SIG-M5 treated with dmso at 0.1 percent for 504 hours (cell line): Measurements from ENCODE around the gene PRR7.
A peak's percentile ranks its signal among the peaks of the same experiment; 100 is the strongest.
"Not testable (repeated sequence)": the region's sequence is repeated elsewhere in the genome, so short reads cannot be mapped to it uniquely, and the experiment has no call there.

Experiments used
- DNase-seq: peaks from one replicate; lab custom pipeline; 2025; ENCODE audit not compliant: unreplicated experiment; lab: John Stamatoyannopoulos, UW

PRR7 gene

GRCh38 chr5:177446200-177447065 is at the start of gene PRR7:
PRR7 (plus strand) TSS chr5:177446814; CDS start chr5:177455068, 8,254 bp downstream.
- peak; percentile 70 for DNase-seq

- no peak for DNase-seq
Observed at GRCh38 chr5:177397875-177398390, 48.7 kb upstream of the PRR7 start.

- no peak for DNase-seq
Observed at GRCh38 chr5:177399997-177400868, 46.4 kb upstream of the PRR7 start, which contains the start of gene PFN3. PFN3 (minus strand) TSS chr5:177400661; CDS start chr5:177400576, 85 bp downstream.

GRCh38 chr5:177402271-177403043 is 44.2 kb upstream of the PRR7 start:
- peak; percentile 52 for DNase-seq

- peak; percentile 7 for DNase-seq
Observed at GRCh38 chr5:177403102-177403791, 43.4 kb upstream of the PRR7 start.

GRCh38 chr5:177403792-177404640 is 42.6 kb upstream of the PRR7 start:
- DNase-seq = peak; percentile 77

- DNase-seq = no peak
Observed at GRCh38 chr5:177404641-177405179, 41.9 kb upstream of the PRR7 start.

GRCh38 chr5:177405312-177405711 is 41.3 kb upstream of the PRR7 start:
- DNase-seq = no peak

GRCh38 chr5:177405805-177406204 is 40.8 kb upstream of the PRR7 start:
- peak; percentile 79 for DNase-seq

GRCh38 chr5:177409043-177409801 is 37.4 kb upstream of the PRR7 start, which contains the start of gene F12:
F12 (minus strand) TSS chr5:177409564; CDS start chr5:177409527, 37 bp downstream.
- DNase-seq = no peak

- peak; percentile 23 for DNase-seq
Observed at GRCh38 chr5:177410575-177410974, 36.0 kb upstream of the PRR7 start.

- no peak for DNase-seq
Observed at GRCh38 chr5:177412603-177413233, 33.9 kb upstream of the PRR7 start.

GRCh38 chr5:177414481-177414880 is 32.1 kb upstream of the PRR7 start:
- no peak for DNase-seq

GRCh38 chr5:177417081-177417480 is 29.5 kb upstream of the PRR7 start:
- DNase-seq = not testable (repeated sequence)

GRCh38 chr5:177419046-177419445 is 27.6 kb upstream of the PRR7 start:
- peak; percentile 42 for DNase-seq

GRCh38 chr5:177420472-177420871 is 26.1 kb upstream of the PRR7 start:
- not testable (repeated sequence) for DNase-seq

GRCh38 chr5:177421062-177421798 is 25.4 kb upstream of the PRR7 start:
- no peak for DNase-seq
